Measurements from ENCODE around the gene MRO. TPM values are rescaled to one million over a fixed set of nuclear protein-coding genes. Genes with fewer than 3 reads are reported as not detected.

MRO gene
- total RNA-seq, 1 donor: under 0.01 TPM

GRCh38 chr18:50848991-50849390, 29.2 kb upstream of the MRO start:
- no peak for DNase-seq (ENCODE audit: low read depth)
- no peak for TF ChIP-seq CTCF (IDR thresholded peaks at IDR 0.05; ENCODE audit: insufficient read depth, low read length)

GRCh38 chr18:50848061-50848551, 28.3 kb upstream of the MRO start:
- no peak overlapping the region for H3K4me3 ChIP-seq (ENCODE audit: low read depth, low read length)
- no peak for TF ChIP-seq CTCF (IDR thresholded peaks at IDR 0.05; ENCODE audit: insufficient read depth, low read length)
- DNase-seq (ENCODE audit: low read depth): no peak

More at GRCh38 chr18:50848991-50849390, 29.2 kb upstream of the MRO start:
- no peak overlapping the region for H3K4me3 ChIP-seq (ENCODE audit: low read depth, low read length)

GRCh38 chr18:50847192-50847591, 27.4 kb upstream of the MRO start:
- DNase-seq (ENCODE audit: low read depth): peak; percentile 85
- TF ChIP-seq CTCF (IDR thresholded peaks at IDR 0.05; ENCODE audit: insufficient read depth, low read length): no peak
- H3K4me3 ChIP-seq (ENCODE audit: low read depth, low read length): no peak overlapping the region

- no peak for DNase-seq (ENCODE audit: low read depth)
- no peak overlapping the region for H3K4me3 ChIP-seq (ENCODE audit: low read depth, low read length)
- no peak for TF ChIP-seq CTCF (IDR thresholded peaks at IDR 0.05; ENCODE audit: insufficient read depth, low read length)
Measured at GRCh38 chr18:50844960-50845359, 25.1 kb upstream of the MRO start.

- no peak for TF ChIP-seq CTCF (IDR thresholded peaks at IDR 0.05; ENCODE audit: insufficient read depth, low read length)
- H3K4me3 ChIP-seq (ENCODE audit: low read depth, low read length): no peak overlapping the region
- no peak for DNase-seq (ENCODE audit: low read depth)
Measured at GRCh38 chr18:50844554-50844953, 24.7 kb upstream of the MRO start.

- H3K4me3 ChIP-seq (ENCODE audit: low read depth, low read length): no peak overlapping the region
- DNase-seq (ENCODE audit: low read depth): no peak
- TF ChIP-seq CTCF (IDR thresholded peaks at IDR 0.05; ENCODE audit: insufficient read depth, low read length): no peak
Measured at GRCh38 chr18:50842846-50843245, 23.0 kb upstream of the MRO start.

- TF ChIP-seq CTCF (IDR thresholded peaks at IDR 0.05; ENCODE audit: insufficient read depth, low read length): no peak
- DNase-seq (ENCODE audit: low read depth): no peak
- H3K4me3 ChIP-seq (ENCODE audit: low read depth, low read length): no peak overlapping the region
Measured at GRCh38 chr18:50839996-50840395, 20.2 kb upstream of the MRO start.

Data from fibroblast of the aortic adventitia (primary cell).